Camera-type eye (tissue), 1 donor: ENCODE measurements around the gene LGR4. TPM values are rescaled to one million over a fixed set of nuclear protein-coding genes. Genes with fewer than 3 reads are reported as not detected.

ENCODE experiments used
- total RNA-seq: library from RNA; depleted of rRNA; stranded (reverse); fragments of >200 nt; gene quantifications from one replicate; pipeline ENCODE4 v1.2.3, GENCODE V29; 2014

Gene LGR4
- 350 TPM for total RNA-seq

GRCh38 chr11:27472398-27473016 lies at the start of gene LGR4:
TSS of gene LGR4 (minus strand) at chr11:27472790. CDS start at chr11:27472302, 488 bp downstream.

GRCh38 chr11:27506200-27507182 lies 33.9 kb upstream of the LGR4 start, which contains the start of gene LIN7C:
TSS of gene LIN7C (minus strand) at chr11:27506769. CDS start at chr11:27506752, 17 bp downstream.

GRCh38 chr11:27362749-27363575 lies 109.6 kb downstream of the LGR4 start, which contains the start of gene CCDC34:
TSS of gene CCDC34 (minus strand) at chr11:27363215. CDS start at chr11:27363194, 21 bp downstream.

Other genes starting within 250 kb of the LGR4 start
- gene CCDC34, start 109.6 kb downstream of the LGR4 start, total RNA-seq, result 19.1 TPM
- 130 TPM for gene LIN7C, start 34.0 kb upstream of the LGR4 start, total RNA-seq
- gene BDNF, start 227.7 kb upstream of the LGR4 start, total RNA-seq, result 5.2 TPM